PFSK-1 (cell line): Measurements from ENCODE around the gene CRCP.
A peak's percentile ranks its signal among the peaks of the same experiment; 100 is the strongest.

ENCODE experiments used
- POLR2AphosphoS5 ChIP-seq: IDR thresholded peaks from 2 replicates; pipeline ENCODE4 v1.6.1; 2012; ENCODE audit warnings: low read depth, mild to moderate bottlenecking, control low read depth, low read length, moderate library complexity
- TAF1 ChIP-seq: IDR thresholded peaks from 2 replicates; pipeline ENCODE4 v1.6.1; 2012; ENCODE audit warnings: low read length, control low read depth, borderline replicate concordance; ENCODE audit not compliant: insufficient read depth
- TF ChIP-seq, protein P1 (sequence below), 2 experiments: IDR thresholded peaks; 2 replicates each; pipeline versions ENCODE4 v1.6.1 to v1.8.0; 2011 to 2012; ENCODE audit warnings: low read depth in 2 of 2, low read length in 2 of 2, control low read depth in 1 of 2, inconsistent platforms in 1 of 2, mild to moderate bottlenecking in 1 of 2, moderate library complexity in 1 of 2; ENCODE audit not compliant: insufficient read depth in 1 of 2

DNA sequence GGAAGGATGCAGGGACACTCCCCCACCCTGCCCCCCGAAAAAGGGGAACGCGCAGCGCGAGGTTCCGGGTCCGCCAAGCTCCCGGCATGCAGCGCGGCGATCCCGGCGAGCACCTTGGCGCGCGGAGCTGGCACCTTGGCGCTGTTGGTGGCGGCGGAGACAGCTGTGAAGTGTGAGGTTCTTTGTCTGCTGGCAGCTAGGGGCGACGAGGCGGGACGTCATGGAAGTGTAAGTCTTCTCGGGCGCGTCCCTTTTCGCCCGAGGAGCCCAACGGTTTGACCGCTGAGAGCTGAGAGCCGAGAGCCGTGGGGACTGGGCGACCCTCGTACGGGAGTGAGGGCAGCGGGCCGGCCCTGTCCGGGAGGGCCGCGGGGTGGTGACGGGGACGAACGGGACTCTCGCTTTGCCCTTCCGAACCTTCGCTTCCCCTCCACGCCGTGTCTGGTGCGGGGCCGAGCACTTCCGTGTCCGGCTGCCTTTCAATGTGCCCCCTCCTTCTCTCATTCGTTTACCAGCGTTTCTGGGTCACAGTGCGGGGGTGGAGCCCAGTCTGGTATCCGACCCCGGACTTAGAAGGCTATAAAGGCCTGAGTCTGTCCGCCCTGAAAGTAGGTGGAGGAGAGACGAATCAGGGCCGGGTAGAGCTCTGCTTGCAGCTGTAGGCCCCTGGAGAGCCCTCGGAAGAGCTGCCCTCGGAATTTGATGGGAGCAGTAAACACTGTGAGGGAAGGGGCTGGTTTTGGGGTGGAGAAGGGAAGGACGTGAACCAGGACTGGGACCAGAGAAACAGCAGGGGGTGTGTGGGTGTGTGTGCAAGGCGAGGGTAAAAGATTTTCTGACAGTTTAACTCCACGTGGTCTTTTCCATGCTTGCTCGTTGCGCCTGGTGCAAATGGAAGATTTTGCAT, at the start of gene CRCP:
- TF ChIP-seq TAF1 (peak; percentile 62; the same call in 1 of the 2 replicates), POLR2AphosphoS5 (peak; percentile 78)
- TF ChIP-seq, protein P1, sequence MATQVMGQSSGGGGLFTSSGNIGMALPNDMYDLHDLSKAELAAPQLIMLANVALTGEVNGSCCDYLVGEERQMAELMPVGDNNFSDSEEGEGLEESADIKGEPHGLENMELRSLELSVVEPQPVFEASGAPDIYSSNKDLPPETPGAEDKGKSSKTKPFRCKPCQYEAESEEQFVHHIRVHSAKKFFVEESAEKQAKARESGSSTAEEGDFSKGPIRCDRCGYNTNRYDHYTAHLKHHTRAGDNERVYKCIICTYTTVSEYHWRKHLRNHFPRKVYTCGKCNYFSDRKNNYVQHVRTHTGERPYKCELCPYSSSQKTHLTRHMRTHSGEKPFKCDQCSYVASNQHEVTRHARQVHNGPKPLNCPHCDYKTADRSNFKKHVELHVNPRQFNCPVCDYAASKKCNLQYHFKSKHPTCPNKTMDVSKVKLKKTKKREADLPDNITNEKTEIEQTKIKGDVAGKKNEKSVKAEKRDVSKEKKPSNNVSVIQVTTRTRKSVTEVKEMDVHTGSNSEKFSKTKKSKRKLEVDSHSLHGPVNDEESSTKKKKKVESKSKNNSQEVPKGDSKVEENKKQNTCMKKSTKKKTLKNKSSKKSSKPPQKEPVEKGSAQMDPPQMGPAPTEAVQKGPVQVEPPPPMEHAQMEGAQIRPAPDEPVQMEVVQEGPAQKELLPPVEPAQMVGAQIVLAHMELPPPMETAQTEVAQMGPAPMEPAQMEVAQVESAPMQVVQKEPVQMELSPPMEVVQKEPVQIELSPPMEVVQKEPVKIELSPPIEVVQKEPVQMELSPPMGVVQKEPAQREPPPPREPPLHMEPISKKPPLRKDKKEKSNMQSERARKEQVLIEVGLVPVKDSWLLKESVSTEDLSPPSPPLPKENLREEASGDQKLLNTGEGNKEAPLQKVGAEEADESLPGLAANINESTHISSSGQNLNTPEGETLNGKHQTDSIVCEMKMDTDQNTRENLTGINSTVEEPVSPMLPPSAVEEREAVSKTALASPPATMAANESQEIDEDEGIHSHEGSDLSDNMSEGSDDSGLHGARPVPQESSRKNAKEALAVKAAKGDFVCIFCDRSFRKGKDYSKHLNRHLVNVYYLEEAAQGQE (IDR thresholded peaks at IDR 0.05; ENCODE audit: insufficient read depth in 1 of 2, low read depth in 2 of 2, low read length in 2 of 2), result no peak
